ENCODE data around the gene LRRC75B. TPM values are rescaled to one million over a fixed set of nuclear protein-coding genes. Genes with fewer than 3 reads are reported as not detected.
"Not testable (repeated sequence)": the region's sequence is repeated elsewhere in the genome, so short reads cannot be mapped to it uniquely, and the experiment has no call there.

LRRC75B gene
- total and polyA plus RNA-seq, 4 donors, result 6.3 to 38.7 (median 28.4) TPM

DNA sequence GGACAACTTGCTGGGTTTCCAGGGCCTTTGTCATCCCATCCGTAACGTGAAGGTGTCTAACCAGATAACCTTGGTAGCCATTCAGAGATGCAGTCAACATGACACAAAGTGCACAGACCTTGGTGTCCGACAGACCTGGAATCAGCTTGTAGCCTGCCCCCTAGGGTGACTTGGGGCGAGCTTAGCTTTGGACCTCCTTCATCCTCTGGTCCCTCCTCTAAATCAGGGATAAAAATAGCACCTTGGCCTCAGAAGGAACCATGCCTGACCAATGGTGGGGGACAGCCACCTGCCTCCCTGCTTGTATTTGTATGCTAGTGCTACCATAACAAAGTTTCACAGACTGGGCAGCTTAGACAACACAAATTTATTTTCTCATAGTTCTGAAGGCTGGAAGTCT lies 33.4 kb downstream of the LRRC75B start:
- H3K27ac ChIP-seq (ENCODE audit: low read depth, low read length), result no peak overlapping the region
- DNase-seq (ENCODE audit: low read depth in 4 of 6, low spot score in 6 of 6), result no peak
- 89% methylated on average over 4 of the region's 4 CpGs for WGBS (ENCODE audit: insufficient coverage)
- H3K4me1 ChIP-seq (ENCODE audit: control insufficient read depth, insufficient read depth, low read length), result peaks cover 2% of the 10 kb centered on the region
- H3K27me3 ChIP-seq (ENCODE audit: control insufficient read depth, insufficient read depth, low read length), result no peaks in the 10 kb centered on the region
- H3K9me3 ChIP-seq (ENCODE audit: control insufficient read depth, insufficient read depth, low read length), result no peaks in the 10 kb centered on the region
- peaks cover 43% of the 10 kb centered on the region for H3K36me3 ChIP-seq (ENCODE audit: control insufficient read depth, insufficient read depth, low read length)
- H3K4me3 ChIP-seq (ENCODE audit: low read depth, low read length), result no peak overlapping the region

DNA sequence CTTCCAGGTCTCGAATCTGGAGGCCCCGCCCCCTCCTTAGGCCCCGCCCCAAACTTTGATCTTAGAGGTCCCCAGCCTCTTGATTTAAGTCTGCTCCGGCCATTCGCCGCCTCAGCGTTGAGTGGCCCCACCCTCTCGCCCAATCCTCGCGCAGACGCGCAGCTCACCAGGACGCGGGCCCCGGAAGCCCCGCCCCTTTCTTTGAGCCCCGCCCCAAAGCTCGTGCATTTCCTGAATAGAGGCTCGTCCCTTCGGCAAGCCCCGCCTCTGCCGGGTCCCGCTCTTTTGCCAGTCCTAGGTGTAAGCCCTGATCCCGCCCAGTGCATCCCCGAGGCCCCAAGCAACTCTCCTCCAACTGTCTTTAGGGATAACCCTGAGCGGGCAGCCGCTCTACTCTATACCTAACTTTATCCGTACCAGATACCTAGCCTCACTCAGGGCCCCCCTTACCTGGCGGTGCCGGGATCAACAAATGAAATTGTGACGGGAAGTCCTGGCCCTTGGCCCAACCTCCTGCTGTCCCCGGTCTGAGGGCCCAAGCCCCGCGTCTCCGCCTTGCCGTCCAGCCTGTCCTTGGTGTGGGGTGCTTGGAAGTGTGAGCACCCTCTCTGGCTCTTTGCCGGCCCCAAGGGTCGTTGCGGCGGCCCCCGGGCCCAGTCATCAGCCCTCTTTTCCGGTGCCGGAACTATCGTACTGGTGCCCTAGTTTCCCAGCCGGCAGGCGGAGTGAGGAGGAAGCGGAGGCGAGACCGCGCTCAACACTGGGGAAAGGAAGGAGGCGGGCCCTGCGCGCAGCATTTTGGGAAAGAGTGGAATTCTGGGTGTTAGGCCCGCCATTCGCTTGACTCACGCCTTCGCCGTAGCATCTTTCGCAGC lies 37.5 kb downstream of the LRRC75B start, which contains the start of gene SNRPD3:
Gene SNRPD3 (plus strand): TSS at position 835 of the 875 bp plus-strand sequence. CDS start 1,676 bp downstream, outside the sequence.
- peak within 1 kb of the TSS; percentile 99 for H3K27ac ChIP-seq (ENCODE audit: low read depth, low read length)
- H3K9me3 ChIP-seq (ENCODE audit: control insufficient read depth, insufficient read depth, low read length), result no peaks in the 10 kb centered on the region
- peaks cover 32% of the 10 kb centered on the region for H3K36me3 ChIP-seq (ENCODE audit: control insufficient read depth, insufficient read depth, low read length)
- no peaks in the 10 kb centered on the region for H3K27me3 ChIP-seq (ENCODE audit: control insufficient read depth, insufficient read depth, low read length)
- H3K4me1 ChIP-seq (ENCODE audit: control insufficient read depth, insufficient read depth, low read length), result peaks cover 30% of the 10 kb centered on the region
- WGBS (ENCODE audit: insufficient coverage), result 0% methylated on average over 58 of the region's 59 CpGs
- peak within 1 kb of the TSS; percentile 81 for H3K4me3 ChIP-seq (ENCODE audit: low read depth, low read length)
- DNase-seq (ENCODE audit: low read depth in 4 of 6, low spot score in 6 of 6), result peak; percentile 94 to 100 (median 98)

DNA sequence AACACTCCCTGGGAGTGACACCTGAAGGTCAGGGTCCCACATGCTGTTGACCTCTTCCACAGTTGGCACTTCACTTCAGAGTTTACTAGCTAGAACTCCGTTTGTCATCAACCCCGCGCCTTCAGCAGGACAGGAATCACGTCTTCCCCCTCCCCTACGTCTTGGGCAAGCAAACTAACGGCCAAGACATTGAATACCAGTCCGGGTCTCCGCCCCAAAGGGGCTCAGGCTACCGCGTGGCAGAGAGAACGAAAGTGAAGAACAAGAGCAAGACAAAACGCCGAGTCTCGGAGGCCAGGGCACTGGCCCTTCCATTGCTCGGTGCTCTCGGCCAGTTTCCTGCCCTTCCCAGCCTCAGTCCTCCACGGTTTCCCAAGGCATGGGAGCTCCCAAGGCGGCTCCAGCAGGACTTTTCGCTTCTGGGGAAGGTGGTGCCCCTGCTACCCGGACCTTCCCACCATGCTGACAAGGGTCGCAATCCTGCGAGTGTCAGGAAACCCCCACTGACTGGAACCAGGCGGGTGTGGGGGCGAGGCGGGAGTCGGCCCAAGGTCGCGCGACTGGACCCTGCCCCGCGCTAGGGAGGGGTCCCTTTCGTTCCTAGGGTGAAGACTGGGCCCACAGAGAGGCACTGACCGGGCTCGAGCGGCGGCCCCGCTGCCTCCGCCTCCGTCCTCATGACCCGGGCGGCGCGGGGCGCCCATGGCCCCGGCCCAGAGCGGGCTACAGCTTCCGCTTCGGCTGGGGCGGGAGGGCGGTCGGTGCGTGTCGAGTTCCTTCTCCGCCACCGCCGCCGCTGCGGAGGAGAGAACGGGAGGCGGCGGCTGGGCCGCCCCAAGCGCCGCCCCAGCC lies 38.3 kb downstream of the LRRC75B start, which contains the start of gene GUCD1:
Gene GUCD1 (minus strand): TSS at position 826 of the 852 bp plus-strand sequence. CDS start 147 bp downstream, at position 679.
- DNase-seq (ENCODE audit: low read depth in 4 of 6, low spot score in 6 of 6), result peak in 3 of 6 donors; percentile 6 to 19 (median 18)
- Histone ChIP-seq H3K4me1 (ENCODE audit: control insufficient read depth, insufficient read depth, low read length) (peaks cover 30% of the 10 kb centered on the region), H3K27ac (ENCODE audit: low read depth, low read length) (peak within 1 kb of the TSS; percentile 99), H3K4me3 (ENCODE audit: low read depth, low read length) (peak within 1 kb of the TSS; percentile 81), H3K9me3 (ENCODE audit: control insufficient read depth, insufficient read depth, low read length) (no peaks in the 10 kb centered on the region), H3K27me3 (ENCODE audit: control insufficient read depth, insufficient read depth, low read length) (no peaks in the 10 kb centered on the region), H3K36me3 (ENCODE audit: control insufficient read depth, insufficient read depth, low read length) (peaks cover 33% of the 10 kb centered on the region)
- 0% methylated on average over 64 of the region's 64 CpGs for WGBS (ENCODE audit: insufficient coverage)

DNA sequence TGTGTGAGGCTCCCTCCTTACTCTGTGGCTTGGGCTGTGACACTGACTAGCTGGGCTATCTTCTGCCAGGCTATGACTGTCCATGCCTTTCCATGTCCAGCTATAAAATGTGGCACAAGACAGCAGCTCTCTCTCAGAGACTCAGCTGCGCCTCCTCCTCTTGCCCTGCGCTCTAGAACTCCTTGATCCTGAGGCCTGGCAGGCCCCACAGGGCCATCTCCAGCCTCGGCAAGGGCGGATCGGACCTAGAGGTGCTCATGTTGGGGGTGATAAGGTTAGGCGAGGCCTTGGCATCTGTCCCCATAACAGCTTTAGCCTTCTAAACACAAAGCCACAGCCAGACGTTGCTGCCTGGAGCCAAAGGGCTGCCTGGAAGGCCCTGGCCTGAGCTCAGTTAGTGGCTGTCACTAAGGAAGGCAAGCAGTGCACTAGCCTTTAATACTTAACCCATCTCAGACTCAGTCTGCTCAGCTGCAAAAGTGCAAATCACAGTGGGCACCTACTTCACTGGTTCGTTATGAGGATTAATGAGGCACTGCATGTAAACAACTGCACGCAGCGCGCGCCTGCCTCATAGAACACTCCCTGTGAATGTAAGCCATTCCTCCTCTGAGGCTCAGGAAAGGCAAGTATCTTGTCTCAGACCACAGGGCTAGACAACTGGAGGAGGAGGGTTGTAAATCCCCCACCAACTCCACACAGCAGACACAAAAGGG lies 39.1 kb downstream of the LRRC75B start:
- peak overlapping the region; percentile 87 for H3K27ac ChIP-seq (ENCODE audit: low read depth, low read length)
- H3K36me3 ChIP-seq (ENCODE audit: control insufficient read depth, insufficient read depth, low read length), result peaks cover 34% of the 10 kb centered on the region
- H3K4me3 ChIP-seq (ENCODE audit: low read depth, low read length), result peak overlapping the region; percentile 81
- H3K9me3 ChIP-seq (ENCODE audit: control insufficient read depth, insufficient read depth, low read length), result no peaks in the 10 kb centered on the region
- H3K27me3 ChIP-seq (ENCODE audit: control insufficient read depth, insufficient read depth, low read length), result no peaks in the 10 kb centered on the region
- peak in 3 of 6 donors; percentile 9 to 67 (median 10) for DNase-seq (ENCODE audit: low read depth in 4 of 6, low spot score in 6 of 6)
- H3K4me1 ChIP-seq (ENCODE audit: control insufficient read depth, insufficient read depth, low read length), result peaks cover 30% of the 10 kb centered on the region
- WGBS (ENCODE audit: insufficient coverage), result 19% methylated on average over 6 of the region's 12 CpGs

DNA sequence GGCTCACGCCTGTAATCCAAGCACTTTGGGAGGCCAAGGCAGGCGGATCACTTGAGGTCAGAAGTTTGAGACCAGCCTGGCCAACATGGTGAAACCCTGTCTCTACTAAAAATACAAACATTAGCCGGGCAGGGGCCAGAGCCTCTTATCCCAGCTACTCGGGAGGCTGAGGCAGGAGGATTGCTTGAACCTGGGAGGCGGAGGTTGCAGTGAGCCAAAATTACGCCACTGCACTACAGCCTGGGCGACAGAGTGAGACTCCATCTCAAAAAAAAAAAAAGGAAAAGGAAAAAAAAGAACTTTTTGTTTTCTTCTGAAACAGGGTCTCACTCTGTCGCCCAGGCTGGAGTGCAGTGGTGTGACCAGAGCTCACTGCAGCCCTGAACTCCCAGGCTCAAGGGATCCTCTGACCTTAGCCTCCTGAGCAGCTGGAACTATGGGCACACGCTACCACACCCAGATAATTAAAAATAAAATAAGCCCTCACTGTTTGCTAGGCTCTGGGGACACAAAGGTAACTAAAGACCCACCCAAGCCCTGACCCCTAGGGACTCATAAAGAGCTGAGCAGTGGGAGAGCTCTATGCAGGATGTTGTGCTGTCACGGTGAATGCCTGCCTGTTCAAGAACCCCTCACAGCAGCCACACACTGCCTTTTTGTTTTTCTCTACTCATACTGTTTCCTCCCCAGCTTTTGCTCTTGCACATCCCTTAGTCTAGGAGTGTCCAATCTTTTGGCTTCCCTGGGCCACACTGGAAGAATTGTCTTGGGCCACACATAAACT lies 40.2 kb downstream of the LRRC75B start:
- H3K4me3 ChIP-seq (ENCODE audit: low read depth, low read length); H3K9me3 ChIP-seq (ENCODE audit: control insufficient read depth, insufficient read depth, low read length); H3K27me3 ChIP-seq (ENCODE audit: control insufficient read depth, insufficient read depth, low read length): not testable (repeated sequence)
- Histone ChIP-seq H3K4me1 (ENCODE audit: control insufficient read depth, insufficient read depth, low read length) (peaks cover 30% of the 10 kb centered on the region), H3K36me3 (ENCODE audit: control insufficient read depth, insufficient read depth, low read length) (peaks cover 37% of the 10 kb centered on the region), H3K27ac (ENCODE audit: low read depth, low read length) (peak overlapping the region; percentile 22)
- peak in 2 of 6 donors; percentile 3 to 23 for DNase-seq (ENCODE audit: low read depth in 4 of 6, low spot score in 6 of 6)
- 83% methylated on average over 9 of the region's 10 CpGs for WGBS (ENCODE audit: insufficient coverage)

DNA sequence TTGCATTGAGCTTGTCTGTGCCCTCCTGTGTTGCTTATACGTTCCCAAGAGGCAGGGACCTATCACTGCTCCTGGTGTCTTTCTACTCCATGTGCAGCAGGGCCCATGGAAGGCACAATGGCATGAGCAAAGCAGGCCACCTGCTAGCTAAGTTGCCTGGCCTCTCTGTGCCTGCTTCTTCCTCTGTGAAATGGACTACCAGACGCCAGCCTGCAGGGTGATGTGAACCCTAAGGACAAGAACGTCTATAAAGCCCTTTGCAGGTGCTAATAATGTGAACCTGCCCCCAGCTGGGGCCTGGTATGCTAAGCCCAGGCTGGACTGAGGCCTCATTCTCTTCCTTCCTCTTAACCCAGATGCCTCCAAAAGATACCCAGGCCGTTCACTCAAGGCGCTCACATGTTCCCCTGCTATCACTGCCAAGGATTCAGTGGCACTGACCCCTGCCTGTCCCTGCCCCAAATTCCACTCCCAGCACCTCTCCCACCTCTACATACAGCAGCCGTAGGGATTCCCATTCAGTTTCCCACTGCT lies 41.9 kb downstream of the LRRC75B start:
- peaks cover 51% of the 10 kb centered on the region for H3K36me3 ChIP-seq (ENCODE audit: control insufficient read depth, insufficient read depth, low read length)
- no peak overlapping the region for H3K27ac ChIP-seq (ENCODE audit: low read depth, low read length)
- peaks cover 30% of the 10 kb centered on the region for H3K4me1 ChIP-seq (ENCODE audit: control insufficient read depth, insufficient read depth, low read length)
- no peak overlapping the region for H3K4me3 ChIP-seq (ENCODE audit: low read depth, low read length)
- DNase-seq (ENCODE audit: low read depth in 4 of 6, low spot score in 6 of 6), result no peak
- no peaks in the 10 kb centered on the region for H3K27me3 ChIP-seq (ENCODE audit: control insufficient read depth, insufficient read depth, low read length)
- no peaks in the 10 kb centered on the region for H3K9me3 ChIP-seq (ENCODE audit: control insufficient read depth, insufficient read depth, low read length)
- WGBS (ENCODE audit: insufficient coverage), result 86% methylated on average over 6 of the region's 6 CpGs

DNA sequence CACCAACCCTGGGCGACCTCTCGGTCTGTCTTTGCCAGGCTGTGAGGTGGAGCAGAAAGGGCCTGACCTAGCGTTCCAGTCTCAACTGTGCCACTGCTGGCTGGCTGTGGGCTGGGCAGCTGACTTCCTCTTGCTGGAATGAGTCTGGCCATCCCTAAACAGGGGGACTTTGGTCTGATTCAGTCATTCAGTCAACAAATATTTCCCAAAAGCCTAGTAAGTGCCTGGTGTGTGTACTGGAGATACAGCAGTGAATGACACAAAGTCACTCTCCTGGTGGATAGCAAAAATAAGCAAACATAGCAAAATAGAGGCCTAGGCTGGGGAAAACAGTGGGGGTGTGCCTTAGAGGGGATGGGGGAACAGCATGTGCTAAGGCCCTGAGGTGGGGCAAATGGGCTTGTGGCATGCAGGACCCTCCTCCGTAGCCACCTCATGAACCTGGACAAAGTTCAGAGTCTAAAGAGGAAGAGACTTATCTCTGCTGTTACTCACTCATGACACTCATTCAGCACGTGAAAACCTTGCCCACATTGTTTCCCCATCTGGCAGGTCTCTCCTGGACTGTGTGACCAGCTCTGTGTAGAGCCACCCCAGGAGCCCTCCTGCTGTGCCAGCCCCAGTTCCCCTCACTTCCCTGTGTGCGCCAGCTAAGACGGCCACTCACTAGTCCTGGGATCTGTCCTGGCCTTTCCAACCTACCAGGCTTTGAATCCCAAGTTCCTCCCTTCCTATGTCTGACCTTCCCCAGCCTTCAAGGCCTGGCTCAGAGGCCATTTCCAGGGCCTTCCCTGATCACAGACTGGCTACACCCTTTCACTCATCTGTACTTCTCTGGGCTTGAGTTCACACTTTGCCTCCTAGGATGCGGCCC lies 42.6 kb downstream of the LRRC75B start:
- no peak overlapping the region for H3K4me3 ChIP-seq (ENCODE audit: low read depth, low read length)
- DNase-seq (ENCODE audit: low read depth in 4 of 6, low spot score in 6 of 6), result no peak
- peaks cover 52% of the 10 kb centered on the region for H3K36me3 ChIP-seq (ENCODE audit: control insufficient read depth, insufficient read depth, low read length)
- H3K27ac ChIP-seq (ENCODE audit: low read depth, low read length), result no peak overlapping the region
- H3K4me1 ChIP-seq (ENCODE audit: control insufficient read depth, insufficient read depth, low read length), result peaks cover 37% of the 10 kb centered on the region
- 86% methylated on average over 8 of the region's 8 CpGs for WGBS (ENCODE audit: insufficient coverage)
- no peaks in the 10 kb centered on the region for H3K9me3 ChIP-seq (ENCODE audit: control insufficient read depth, insufficient read depth, low read length)
- no peaks in the 10 kb centered on the region for H3K27me3 ChIP-seq (ENCODE audit: control insufficient read depth, insufficient read depth, low read length)

DNA sequence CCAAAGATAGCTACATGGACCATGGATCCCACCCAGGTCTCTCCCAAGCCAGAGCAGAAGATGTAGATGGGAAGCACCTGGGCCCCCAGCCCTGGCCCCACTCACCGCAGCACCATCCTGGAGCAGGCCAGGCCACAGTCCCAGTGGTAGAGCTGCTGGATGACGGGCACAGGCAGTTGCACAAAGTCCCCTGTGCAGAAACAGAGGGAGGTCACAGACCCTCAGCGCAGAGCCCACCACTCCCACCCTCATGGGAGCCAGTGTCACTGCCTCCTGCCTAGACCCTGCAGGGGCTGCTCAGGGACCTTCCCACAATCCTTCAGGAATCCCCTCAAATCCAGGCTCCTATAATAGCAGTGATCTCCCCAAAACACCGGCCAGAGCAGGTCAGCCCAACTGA lies 44.1 kb downstream of the LRRC75B start:
- Histone ChIP-seq H3K4me1 (ENCODE audit: control insufficient read depth, insufficient read depth, low read length) (peaks cover 40% of the 10 kb centered on the region), H3K4me3 (ENCODE audit: low read depth, low read length) (no peak overlapping the region), H3K27ac (ENCODE audit: low read depth, low read length) (no peak overlapping the region), H3K27me3 (ENCODE audit: control insufficient read depth, insufficient read depth, low read length) (no peaks in the 10 kb centered on the region), H3K9me3 (ENCODE audit: control insufficient read depth, insufficient read depth, low read length) (no peaks in the 10 kb centered on the region), H3K36me3 (ENCODE audit: control insufficient read depth, insufficient read depth, low read length) (peaks cover 65% of the 10 kb centered on the region)
- DNase-seq (ENCODE audit: low read depth in 4 of 6, low spot score in 6 of 6), result no peak
- WGBS (ENCODE audit: insufficient coverage), result 98% methylated on average over 4 of the region's 4 CpGs

Data from spinal cord (tissue), 10 donors.